T1000 (cell line): ENCODE results near the gene MYO7B.

Experiments used
- DNase-seq: peaks from one replicate; lab custom pipeline; 2025; ENCODE audit warnings: mixed read lengths; lab: John Stamatoyannopoulos, UW

The MYO7B gene

GRCh38 chr2:127650785-127651380, 115.4 kb downstream of the MYO7B start:
- DNase-seq: no peak

GRCh38 chr2:127651381-127651809, 115.9 kb downstream of the MYO7B start:
- DNase-seq: no peak

GRCh38 chr2:127651971-127652550, 116.6 kb downstream of the MYO7B start:
- DNase-seq: no peak

GRCh38 chr2:127652786-127653357, 117.4 kb downstream of the MYO7B start:
- no peak for DNase-seq

GRCh38 chr2:127653421-127654083, 118.1 kb downstream of the MYO7B start:
- DNase-seq: no peak

GRCh38 chr2:127654084-127654837, 118.8 kb downstream of the MYO7B start:
- DNase-seq: no peak

GRCh38 chr2:127654838-127655175, 119.3 kb downstream of the MYO7B start:
- no peak for DNase-seq

GRCh38 chr2:127655209-127656073, 120.0 kb downstream of the MYO7B start:
- no peak for DNase-seq

GRCh38 chr2:127656569-127657231, 121.2 kb downstream of the MYO7B start:
- DNase-seq: no peak

- DNase-seq: no peak
Measured at GRCh38 chr2:127657232-127657595, 121.7 kb downstream of the MYO7B start.

GRCh38 chr2:127658146-127658545, 122.7 kb downstream of the MYO7B start:
- DNase-seq: no peak

- no peak for DNase-seq
Measured at GRCh38 chr2:127658641-127659407, 123.3 kb downstream of the MYO7B start.

- DNase-seq: no peak
Measured at GRCh38 chr2:127659408-127660290, 124.2 kb downstream of the MYO7B start.

- no peak for DNase-seq
Measured at GRCh38 chr2:127660291-127660578, 124.8 kb downstream of the MYO7B start.

GRCh38 chr2:127661072-127661649, 125.7 kb downstream of the MYO7B start:
- DNase-seq: no peak

- DNase-seq: no peak
Measured at GRCh38 chr2:127661949-127662510, 126.5 kb downstream of the MYO7B start.

- no peak for DNase-seq
Measured at GRCh38 chr2:127662937-127663565, 127.6 kb downstream of the MYO7B start.

- DNase-seq: no peak
Measured at GRCh38 chr2:127663566-127664064, 128.1 kb downstream of the MYO7B start.
